GM23338 (cell line): ENCODE measurements around the gene MT1B. TPM values are rescaled to one million over a fixed set of nuclear protein-coding genes. Genes with fewer than 3 reads are reported as not detected.

Experiments used
- ATAC-seq: fragments of 200-7000 bp; cut with Tn5 transposase; 3 replicates; pipeline ENCODE4 v1.9.1; 2020
- DNase-seq: peaks from one replicate; pipeline ENCODE4 v3.0.0-alpha.2; 2015; ENCODE audit warnings: low spot score
- H2AFZ ChIP-seq: fragments of 200-600 bp; sonication (generic); 2 replicates; pipeline ENCODE4 v1.8.0; 2016; ENCODE audit warnings: antibody characterized with exemption, mild to moderate bottlenecking, moderate library complexity
- H3F3A ChIP-seq: fragments of 200-600 bp; sonication (generic); replicated peaks from 2 replicates; pipeline ENCODE4 v1.8.0; 2017; ENCODE audit warnings: antibody characterized with exemption, mixed run types, low read depth
- H3K27ac ChIP-seq: fragments of 200-600 bp; sonication (generic); 2 replicates; pipeline ENCODE4 v1.6.1; 2016; ENCODE audit warnings: low read depth
- H3K27me3 ChIP-seq: fragments of 200-600 bp; sonication (generic); 2 replicates; pipeline ENCODE4 v1.8.0; 2016; ENCODE audit warnings: mild to moderate bottlenecking, mixed run types, moderate library complexity; ENCODE audit not compliant: insufficient read depth
- H3K36me3 ChIP-seq: fragments of 200-600 bp; sonication (generic); 2 replicates; pipeline ENCODE4 v1.8.0; 2016; ENCODE audit warnings: mild to moderate bottlenecking; ENCODE audit not compliant: insufficient read depth
- H3K4me1 ChIP-seq: fragments of 200-600 bp; sonication (generic); 2 replicates; pipeline ENCODE4 v1.8.0; 2016; ENCODE audit warnings: mild to moderate bottlenecking, moderate library complexity; ENCODE audit not compliant: insufficient read depth
- H3K4me2 ChIP-seq: fragments of 200-600 bp; sonication (generic); 2 replicates; pipeline ENCODE4 v1.7.1; 2017; ENCODE audit warnings: mixed run types
- H3K4me3 ChIP-seq: fragments of 200-600 bp; sonication (generic); 2 replicates; pipeline ENCODE4 v1.6.1; 2016; ENCODE audit warnings: mixed run types
- H3K79me2 ChIP-seq: fragments of 200-600 bp; sonication (generic); replicated peaks from 2 replicates; pipeline ENCODE4 v1.8.0; 2017; ENCODE audit warnings: mild to moderate bottlenecking; ENCODE audit not compliant: insufficient read depth
- H3K9me2 ChIP-seq: fragments of 200-600 bp; sonication (generic); 2 replicates; pipeline ENCODE4 v1.8.0; 2017; ENCODE audit not compliant: insufficient read depth
- H4K20me1 ChIP-seq: fragments of 200-600 bp; sonication (generic); replicated peaks from 2 replicates; pipeline ENCODE4 v1.8.0; 2017; ENCODE audit warnings: mild to moderate bottlenecking; ENCODE audit not compliant: insufficient read depth
- H3K27ac Mint-ChIP-seq: 2 replicates; pipeline ENCODE4 v1.8.0; 2020; ENCODE audit warnings: inconsistent platforms, mild to moderate bottlenecking, moderate library complexity, mixed read lengths
- H3K27me3 Mint-ChIP-seq: 3 replicates; pipeline ENCODE4 v1.8.0; 2022; ENCODE audit warnings: low read depth, mild to moderate bottlenecking, moderate library complexity, mixed read lengths, inconsistent platforms; ENCODE audit not compliant: insufficient read depth, poor library complexity
- H3K36me3 Mint-ChIP-seq: 3 replicates; pipeline ENCODE4 v1.8.0; 2021; ENCODE audit warnings: low read depth, mild to moderate bottlenecking, inconsistent platforms, moderate library complexity, mixed read lengths
- H3K4me1 Mint-ChIP-seq: 3 replicates; pipeline ENCODE4 v1.8.0; 2020; ENCODE audit warnings: mild to moderate bottlenecking, inconsistent platforms, mixed read lengths
- H3K4me3 Mint-ChIP-seq: 3 replicates; pipeline ENCODE4 v1.8.0; 2021; ENCODE audit warnings: moderate library complexity, mild to moderate bottlenecking, inconsistent platforms, mixed read lengths
- H3K9me3 Mint-ChIP-seq: 3 replicates; pipeline ENCODE4 v1.8.0; 2020; ENCODE audit warnings: moderate library complexity, mild to moderate bottlenecking, inconsistent platforms, mixed read lengths
- CREB1 ChIP-seq: fragments of 250-450 bp; sonication (Bioruptor Pico); IDR thresholded peaks from 2 replicates; pipeline ENCODE4 v1.5.0; 2020; ENCODE audit warnings: low read depth, mild to moderate bottlenecking, moderate library complexity
- CTCF ChIP-seq, 2 experiments: fragments of 200-600 bp in 1 of 2; sonication (generic) in 1 of 2; conservative IDR thresholded peaks; 2 replicates each; pipeline versions ENCODE4 v1.5.1 to v1.6.1; 2016 to 2017; ENCODE audit warnings: antibody characterized with exemption in 2 of 2, low read depth in 2 of 2, mild to moderate bottlenecking in 2 of 2, moderate library complexity in 1 of 2
- ETS1 ChIP-seq: IDR thresholded peaks from 2 replicates; pipeline ENCODE4 v1.6.1; 2016; ENCODE audit warnings: antibody characterized with exemption
- EZH2phosphoT487 ChIP-seq: fragments of 200-600 bp; sonication (generic); IDR thresholded peaks from one replicate; pipeline ENCODE4 v1.8.1; 2018; ENCODE audit warnings: antibody characterized with exemption; ENCODE audit not compliant: unreplicated experiment
- JUNB ChIP-seq: IDR thresholded peaks from one replicate; pipeline ENCODE4 v1.6.1; 2016; ENCODE audit warnings: antibody characterized with exemption; ENCODE audit not compliant: unreplicated experiment
- NANOG ChIP-seq: IDR thresholded peaks from 2 replicates; pipeline ENCODE4 v1.6.1; 2016; ENCODE audit warnings: antibody characterized with exemption, borderline replicate concordance
- REST ChIP-seq: IDR thresholded peaks from one replicate; pipeline ENCODE4 v1.6.1; 2018; ENCODE audit warnings: antibody characterized with exemption; ENCODE audit not compliant: unreplicated experiment
- ZNF114 ChIP-seq: fragments of 250-450 bp; sonication (Bioruptor Pico); IDR thresholded peaks from 2 replicates; pipeline ENCODE4 v1.5.0; 2020; ENCODE audit warnings: mild to moderate bottlenecking, moderate library complexity
- ZNF331 ChIP-seq: fragments of 250-450 bp; sonication (Bioruptor Pico); IDR thresholded peaks from 2 replicates; pipeline ENCODE4 v1.5.0; 2020; ENCODE audit warnings: low read depth, mild to moderate bottlenecking, moderate library complexity
- polyA plus RNA-seq: library from polyadenylated mRNA; unstranded; fragments of >200 nt; fragmentation: Nextera tagmentation; extraction: Ambion mirVana; gene quantifications from 2 replicates; pipeline ENCODE4 v1.2.1, GENCODE V29; 2016
- total RNA-seq: library from RNA; depleted of rRNA; stranded (reverse); fragments of >200 nt; shearing (Covaris generic); gene quantifications from 2 replicates; pipeline ENCODE4 v1.2.3, GENCODE V29; 2014

MT1B gene
- total and polyA plus RNA-seq, 2 experiments from 2014 or later = not detected

- TF ChIP-seq REST (no peak), ZNF114 (no peak), JUNB (no peak), CREB1 (CRISPR knock-in tag) (no peak)
Observed at GRCh38 chr16:56610017-56610608, 41.6 kb upstream of the MT1B start (continued).

GRCh38 chr16:56610609-56611111, 41.0 kb upstream of the MT1B start:
- TF ChIP-seq ETS1 (0 out of 2 replicates have a peak, but pooled peaks have one; percentile 31), JUNB (no peak)
- no peaks in the 10 kb centered on the region for H3K79me2 ChIP-seq
- peaks cover 9% of the 10 kb centered on the region; the same call in 2 of the 3 replicates for H3K36me3 Mint-ChIP-seq
- H3K9me3 Mint-ChIP-seq = no peaks in the 10 kb centered on the region
- ATAC-seq (no peak), DNase-seq (no peak)
- peaks cover 97% of the 10 kb centered on the region for H3K27me3 ChIP-seq
- no peaks in the 10 kb centered on the region for H4K20me1 ChIP-seq
- H3K27ac ChIP-seq = no peak overlapping the region
- H3K4me3 ChIP-seq = no peak overlapping the region
- H3K27me3 Mint-ChIP-seq = peaks cover 58% of the 10 kb centered on the region
- peaks cover 28% of the 10 kb centered on the region for H3K4me1 ChIP-seq
- no peak overlapping the region for H2AFZ ChIP-seq
- peak overlapping the region; percentile 74 for H3K4me2 ChIP-seq
- no peaks in the 10 kb centered on the region for H3K9me2 ChIP-seq
- no peak overlapping the region for H3K27ac Mint-ChIP-seq
- H3F3A ChIP-seq = peaks cover 14% of the 10 kb centered on the region; the same call in 1 of the 2 replicates
- peak overlapping the region; percentile 89 for H3K4me3 Mint-ChIP-seq
- H3K4me1 Mint-ChIP-seq = peaks cover 34% of the 10 kb centered on the region
- H3K36me3 ChIP-seq = no peaks in the 10 kb centered on the region

GRCh38 chr16:56611281-56611833, 40.3 kb upstream of the MT1B start:
- Histone ChIP-seq H3K4me3 (no peak overlapping the region), H3K4me2 (no peak overlapping the region), H3K36me3 (no peaks in the 10 kb centered on the region), H2AFZ (no peak overlapping the region), H3K79me2 (no peaks in the 10 kb centered on the region), H4K20me1 (no peaks in the 10 kb centered on the region), H3K9me2 (no peaks in the 10 kb centered on the region), H3K27ac (no peak overlapping the region), H3K4me1 (peaks cover 30% of the 10 kb centered on the region), H3F3A (peaks cover 14% of the 10 kb centered on the region; the same call in 1 of the 2 replicates), H3K27me3 (peaks cover 98% of the 10 kb centered on the region)
- Mint-ChIP-seq H3K27me3 (peaks cover 64% of the 10 kb centered on the region), H3K4me3 (no peak overlapping the region), H3K27ac (no peak overlapping the region), H3K9me3 (no peaks in the 10 kb centered on the region), H3K36me3 (peaks cover 9% of the 10 kb centered on the region; the same call in 2 of the 3 replicates), H3K4me1 (peaks cover 34% of the 10 kb centered on the region)
- no peak for ATAC-seq
- DNase-seq = no peak
- TF ChIP-seq ETS1 (no peak), ZNF331 (CRISPR knock-in tag) (no peak), NANOG (no peak), CTCF (conservative IDR thresholded peaks at IDR 0.05; ENCODE audit: low read depth in 2 of 2) (no peak), JUNB (no peak), ZNF114 (no peak), CREB1 (CRISPR knock-in tag) (no peak), EZH2phosphoT487 (no peak), REST (no peak)
